Osteocyte (in vitro differentiated cells): ENCODE data around the gene SLC29A1. TPM values are rescaled to one million over a fixed set of nuclear protein-coding genes. Genes with fewer than 3 reads are reported as not detected.

ENCODE experiments used
- DNase-seq: peaks from one replicate; pipeline ENCODE4 v3.0.0; 2021; ENCODE audit warnings: mixed read lengths; ENCODE audit not compliant: unreplicated experiment; ENCODE audit errors: extremely low spot score
- H3K27ac Mint-ChIP-seq: one replicate; pipeline ENCODE4 v1.8.0; 2021; ENCODE audit warnings: mild to moderate bottlenecking, mixed read lengths; ENCODE audit not compliant: unreplicated experiment
- H3K27me3 Mint-ChIP-seq: one replicate; pipeline ENCODE4 v1.8.0; 2021; ENCODE audit warnings: mixed read lengths; ENCODE audit not compliant: unreplicated experiment
- H3K36me3 Mint-ChIP-seq: one replicate; pipeline ENCODE4 v1.8.0; 2021; ENCODE audit warnings: mixed read lengths; ENCODE audit not compliant: unreplicated experiment
- H3K4me1 Mint-ChIP-seq: one replicate; pipeline ENCODE4 v1.8.0; 2021; ENCODE audit warnings: mixed read lengths; ENCODE audit not compliant: unreplicated experiment
- H3K4me3 Mint-ChIP-seq: one replicate; pipeline ENCODE4 v1.8.0; 2021; ENCODE audit warnings: mild to moderate bottlenecking, moderate library complexity, mixed read lengths; ENCODE audit not compliant: unreplicated experiment
- H3K9me3 Mint-ChIP-seq: one replicate; pipeline ENCODE4 v1.8.0; 2021; ENCODE audit warnings: mixed read lengths; ENCODE audit not compliant: unreplicated experiment
- CTCF ChIP-seq: fragments of 200-600 bp; sonication (generic); IDR thresholded peaks from 2 replicates; pipeline ENCODE4 v1.5.0; 2021; ENCODE audit warnings: antibody characterized with exemption, mild to moderate bottlenecking, moderate library complexity
- total RNA-seq: library from RNA; stranded (reverse); gene quantifications from 2 replicates; pipeline ENCODE4 v1.2.1, GENCODE V29; 2021

SLC29A1 gene
- total RNA-seq, 1 donor from 2014 or later = 135 TPM

- H3K36me3 Mint-ChIP-seq = peaks cover 35% of the 10 kb centered on the region
- no peaks in the 10 kb centered on the region for H3K9me3 Mint-ChIP-seq
- no peaks in the 10 kb centered on the region for H3K27me3 Mint-ChIP-seq
- DNase-seq = no peak
- H3K27ac Mint-ChIP-seq = peak overlapping the region; percentile 92
- H3K4me1 Mint-ChIP-seq = peaks cover 54% of the 10 kb centered on the region
- H3K4me3 Mint-ChIP-seq = peak overlapping the region; percentile 82
- no peak for TF ChIP-seq CTCF
These were observed 34.4 kb downstream of the SLC29A1 start for GRCh38 chr6:44257753-44258324.

GRCh38 chr6:44258325-44258863 lies 35.0 kb downstream of the SLC29A1 start:
- H3K36me3 Mint-ChIP-seq = peaks cover 30% of the 10 kb centered on the region
- TF ChIP-seq CTCF = no peak
- no peaks in the 10 kb centered on the region for H3K9me3 Mint-ChIP-seq
- H3K4me1 Mint-ChIP-seq = peaks cover 55% of the 10 kb centered on the region
- H3K4me3 Mint-ChIP-seq = peak overlapping the region; percentile 82
- DNase-seq = no peak
- H3K27ac Mint-ChIP-seq = peak overlapping the region; percentile 92
- H3K27me3 Mint-ChIP-seq = no peaks in the 10 kb centered on the region

- Mint-ChIP-seq H3K36me3 (peaks cover 25% of the 10 kb centered on the region), H3K4me1 (peaks cover 56% of the 10 kb centered on the region), H3K27me3 (no peaks in the 10 kb centered on the region), H3K4me3 (no peak overlapping the region), H3K9me3 (no peaks in the 10 kb centered on the region), H3K27ac (peak overlapping the region; percentile 92)
- DNase-seq = no peak
- TF ChIP-seq CTCF = no peak
These were observed 35.5 kb downstream of the SLC29A1 start for GRCh38 chr6:44258921-44259320.

GRCh38 chr6:44260011-44260410 lies 36.6 kb downstream of the SLC29A1 start:
- Mint-ChIP-seq H3K27ac (no peak overlapping the region), H3K36me3 (peaks cover 17% of the 10 kb centered on the region), H3K27me3 (no peaks in the 10 kb centered on the region), H3K4me3 (no peak overlapping the region), H3K9me3 (no peaks in the 10 kb centered on the region), H3K4me1 (peaks cover 55% of the 10 kb centered on the region)
- TF ChIP-seq CTCF = no peak
- no peak for DNase-seq

- Mint-ChIP-seq H3K27ac (no peak overlapping the region), H3K27me3 (no peaks in the 10 kb centered on the region), H3K4me1 (peaks cover 48% of the 10 kb centered on the region), H3K9me3 (no peaks in the 10 kb centered on the region), H3K36me3 (peaks cover 15% of the 10 kb centered on the region), H3K4me3 (no peak overlapping the region)
- DNase-seq = no peak
- TF ChIP-seq CTCF = no peak
These were observed 37.3 kb downstream of the SLC29A1 start for GRCh38 chr6:44260451-44261297.
